K562 (cell line): ENCODE results near the gene OR56A4. TPM values are rescaled to one million over a fixed set of nuclear protein-coding genes. Genes with fewer than 3 reads are reported as not detected.

ENCODE experiments used
- ATAC-seq: fragments of 200-7000 bp; cut with Tn5 transposase; 3 replicates; pipeline ENCODE4 v1.9.1; 2020; ENCODE audit warnings: moderate library complexity
- BruUV-seq: library from RNA; stranded (reverse); fragments of 400-500 nt; replicated peaks from 2 replicates; lab custom pipeline; 2021; lab: Mats Ljungman, UMichigan
- CTCF ChIA-PET: fragments of 300-600 bp; formaldehyde crosslinking; extraction: SDS; loops from one replicate; lab custom pipeline; 2021; ENCODE audit warnings: low intra/inter-chr PET ratio; lab: Yijun Ruan, JAX
- POLR2A ChIA-PET: fragments of 300-600, 350-650 bp; sonication (Branson Sonifier 250); formaldehyde crosslinking; extraction: SDS; loops from one replicate; lab custom pipeline; 2021; ENCODE audit warnings: antibody characterized with exemption, inconsistent platforms; lab: Yijun Ruan, JAX
- DNase-seq, 4 experiments: peaks; one replicate each; pipeline versions ENCODE4 v3.0.0 to v3.0.0-alpha.2; 2011 to 2018; ENCODE audit warnings: low spot score in 3 of 4, mixed read lengths in 3 of 4; ENCODE audit errors: extremely low read depth in 1 of 4
- FAIRE-seq: peaks from 2 replicates; lab custom pipeline; 2011; peaks lifted over from hg19 to GRCh38; lab: Jason Lieb, UNC
- H2AFZ ChIP-seq: 2 replicates; pipeline ENCODE4 v1.6.0; 2011; ENCODE audit warnings: low read depth, low read length, control low read depth, inconsistent platforms
- H3K27ac ChIP-seq: fragments of 200-600 bp; 3 replicates; pipeline ENCODE4 v1.8.0; 2011; ENCODE audit warnings: low read depth, mild to moderate bottlenecking, control low read depth, inconsistent platforms, low read length, moderate library complexity, mixed read lengths; ENCODE audit errors: extremely low read depth
- H3K27me3 ChIP-seq, 2 experiments: fragments of 300-600 bp in 1 of 2; 2 replicates in 1 of 2; 3 replicates in 1 of 2; pipeline versions ENCODE4 v1.6.0 to v1.8.0; 2011; ENCODE audit warnings: inconsistent platforms in 2 of 2, low read length in 2 of 2, mild to moderate bottlenecking in 1 of 2, mixed read lengths in 1 of 2, moderate library complexity in 1 of 2; ENCODE audit not compliant: control insufficient read depth in 2 of 2, insufficient read depth in 2 of 2
- H3K36me3 ChIP-seq: fragments of 300-600 bp; 3 replicates; pipeline ENCODE4 v1.8.0; 2011; ENCODE audit warnings: mild to moderate bottlenecking, low read length, inconsistent platforms; ENCODE audit not compliant: control insufficient read depth, insufficient read depth
- H3K4me1 ChIP-seq, 2 experiments: fragments of 200-600 bp in 1 of 2; replicated peaks in 1 of 2; 2 replicates in 1 of 2; 3 replicates in 1 of 2; pipeline versions ENCODE4 v1.5.1 to v1.8.0; 2011; ENCODE audit warnings: inconsistent platforms in 2 of 2, low read length in 2 of 2, mild to moderate bottlenecking in 1 of 2, mixed read lengths in 1 of 2, moderate library complexity in 1 of 2; ENCODE audit not compliant: control insufficient read depth in 2 of 2, insufficient read depth in 2 of 2
- H3K4me2 ChIP-seq: 2 replicates; pipeline ENCODE4 v1.6.1; 2011; ENCODE audit warnings: low read length, control low read depth, inconsistent platforms, mixed read lengths; ENCODE audit not compliant: insufficient read depth
- H3K4me3 ChIP-seq: fragments of 200-600 bp; sonication (generic), shearing (Covaris generic); 2 replicates; pipeline ENCODE4 v1.5.1; 2016; ENCODE audit warnings: control low read depth, inconsistent platforms
- H3K79me2 ChIP-seq: fragments of 200-600 bp; 3 replicates; pipeline ENCODE4 v1.8.0; 2011; ENCODE audit warnings: low read length, inconsistent platforms; ENCODE audit not compliant: control insufficient read depth, insufficient read depth
- H3K9ac ChIP-seq, 2 experiments: 2 replicates each; pipeline versions ENCODE4 v1.6.0 to v1.6.1; 2011; ENCODE audit warnings: low read depth in 2 of 2, low read length in 2 of 2, control low read depth in 1 of 2, inconsistent platforms in 1 of 2, mild to moderate bottlenecking in 1 of 2, mixed read lengths in 1 of 2; ENCODE audit not compliant: insufficient read depth in 1 of 2
- H3K9me1 ChIP-seq: one replicate; pipeline ENCODE4 v1.6.0; 2011; ENCODE audit warnings: inconsistent platforms, mild to moderate bottlenecking, low read length, moderate library complexity; ENCODE audit not compliant: control insufficient read depth, insufficient read depth
- H3K9me3 ChIP-seq: replicated peaks from 2 replicates; pipeline ENCODE4 v1.5.1; 2011; ENCODE audit warnings: low read depth, low read length, inconsistent platforms; ENCODE audit not compliant: control insufficient read depth, insufficient read depth
- H4K20me1 ChIP-seq: replicated peaks from 2 replicates; pipeline ENCODE4 v1.6.1; 2011; ENCODE audit warnings: low read length, inconsistent platforms, mixed read lengths; ENCODE audit not compliant: control insufficient read depth, insufficient read depth
- CEBPZ ChIP-seq: fragments of 150-350 bp; IDR thresholded peaks from 2 replicates; pipeline ENCODE4 v1.6.1; 2014; ENCODE audit warnings: low read depth, mild to moderate bottlenecking, low read length, borderline replicate concordance
- E2F4 ChIP-seq: sonication (generic); formaldehyde crosslinking; IDR thresholded peaks from 2 replicates; pipeline ENCODE4 v1.8.0; 2022; ENCODE audit warnings: mild to moderate bottlenecking, low read depth, missing genetic modification reagents
- FUS ChIP-seq: fragments of 200-400 bp; formaldehyde crosslinking; optimal IDR thresholded peaks from 2 replicates; pipeline ENCODE3; 2017; ENCODE audit warnings: low read depth, low read length
- HNRNPLL ChIP-seq: fragments of 200-400 bp; formaldehyde crosslinking; IDR thresholded peaks from 2 replicates; pipeline ENCODE4 v1.6.1; 2017; ENCODE audit warnings: low read length, low read depth, mild to moderate bottlenecking; ENCODE audit not compliant: poor library complexity, severe bottlenecking
- TGIF2 ChIP-seq: sonication (generic); formaldehyde crosslinking; IDR thresholded peaks from 2 replicates; pipeline ENCODE4 v1.8.1; 2022; ENCODE audit warnings: mild to moderate bottlenecking, missing genetic modification reagents, moderate library complexity
- U2AF2 ChIP-seq: fragments of 200-400 bp; formaldehyde crosslinking; optimal IDR thresholded peaks from 2 replicates; pipeline ENCODE3; 2017; ENCODE audit warnings: low read depth, mild to moderate bottlenecking, low read length
- ZNF311 ChIP-seq: fragments of 250-450 bp; sonication (Bioruptor Pico); IDR thresholded peaks from 2 replicates; pipeline ENCODE4 v1.4.0; 2020; ENCODE audit warnings: mild to moderate bottlenecking, moderate library complexity
- ZNF609 ChIP-seq: sonication (generic); formaldehyde crosslinking; IDR thresholded peaks from 2 replicates; pipeline ENCODE4 v1.8.1; 2023; ENCODE audit warnings: missing genetic modification reagents, mild to moderate bottlenecking, borderline replicate concordance
- WGBS: fragments of 100-300 bp; shearing (Covaris generic); methylation state at CpG from one replicate; pipeline ENCODE4 v1.1.6; 2016; ENCODE audit warnings: low coverage, mixed read lengths; ENCODE audit not compliant: insufficient coverage; ENCODE audit errors: missing lambda C conversion rate; 5-methylcytosine and 5-hydroxymethylcytosine counted together
- in situ Hi-C: fragments of 300-500 bp; cut with MboI; formaldehyde crosslinking; loops from 4 replicates; pipeline ENCODE4 v1.15.0; 2018; ENCODE audit warnings: inconsistent platforms, mixed read lengths
- intact Hi-C: fragments of 100-400 bp; cut with micrococcal nuclease; formaldehyde crosslinking; loops from 2 replicates; pipeline ENCODE4 v1.14.2; 2022
- polyA plus RNA-seq, 8 experiments: library from polyadenylated mRNA; depleted of rRNA in 4 of 8; stranded (reverse) in 5 of 8; unstranded in 3 of 8; fragments of >200 nt; fragmentation: Nextera tagmentation in 2 of 8; fragmentation: Illumina TruSeq in 1 of 8; extraction: Ambion mirVana in 2 of 8; extraction: Trizol in 1 of 8; gene quantifications; 2 replicates each; pipeline versions ENCODE4 v1.2.1 to v1.2.3, GENCODE V29; 2011 to 2014; ENCODE audit warnings: inconsistent platforms in 1 of 8, missing spikeins in 1 of 8
- total RNA-seq, 7 experiments: library from RNA; depleted of rRNA in 6 of 7; stranded (reverse); fragments of >200 nt in 6 of 7; fragmentation: Illumina TruSeq in 2 of 7; extraction: Trizol in 2 of 7; gene quantifications; 2 replicates each; pipeline versions ENCODE4 v1.2.1 to v1.2.3, GENCODE V29; 2011 to 2021; ENCODE audit warnings: low replicate concordance in 1 of 7
- TF ChIP-seq, protein P1 (sequence below): fragments of 250-450 bp; sonication (Bioruptor Pico); IDR thresholded peaks from 2 replicates; pipeline ENCODE4 v1.8.0; 2022; ENCODE audit warnings: inconsistent platforms

The OR56A4 gene
- total and polyA plus RNA-seq, 9 of the 15 experiments (the other 6 are each of a cell fraction or from before 2014, with no cell fraction given) = not detected

DNA sequence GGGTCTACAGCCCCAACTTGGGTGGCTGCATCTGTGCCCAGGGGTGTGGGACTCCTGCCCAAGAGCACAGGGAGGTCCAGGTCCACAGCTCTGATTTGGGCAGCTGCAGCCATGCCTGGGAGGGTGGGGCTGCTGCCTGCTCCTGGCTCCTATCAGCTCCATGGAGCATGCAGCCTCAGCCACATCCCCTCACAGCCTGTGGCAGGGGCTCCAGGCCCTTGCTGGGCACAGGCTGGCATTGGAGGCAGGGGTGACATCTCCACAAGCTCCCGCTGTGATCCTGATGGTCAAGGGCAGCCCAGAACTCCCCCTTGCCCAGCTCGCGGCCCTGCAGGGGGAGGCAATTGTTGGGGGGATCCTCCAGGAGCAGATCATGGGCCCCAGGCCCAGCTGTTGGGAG, 6.3 kb upstream of the OR56A4 start:
- ChIA-PET POLR2A (no interaction called here), CTCF (no interaction called here)
- intact Hi-C loops = no loop called here
- no TSS peak for BruUV-seq
- no peaks in the 10 kb centered on the region for H3K79me2 ChIP-seq
- no peak overlapping the region for H3K9ac ChIP-seq
- no peaks in the 10 kb centered on the region for H4K20me1 ChIP-seq
- no peaks in the 10 kb centered on the region for H3K27me3 ChIP-seq
- H3K27ac ChIP-seq = no peak overlapping the region
- no peaks in the 10 kb centered on the region for H3K36me3 ChIP-seq
- no peak overlapping the region for H2AFZ ChIP-seq
- no peak overlapping the region for H3K4me2 ChIP-seq
- DNase-seq (no peak), ATAC-seq (no peak), FAIRE-seq (no peak)
- no peaks in the 10 kb centered on the region for H3K9me1 ChIP-seq
- in situ Hi-C loops = no loop called here
- 0% methylated on average over 2 of the region's 3 CpGs for WGBS
- no peaks in the 10 kb centered on the region; the same call in 1 of the 2 replicates for H3K9me3 ChIP-seq
- H3K4me1 ChIP-seq = no peaks in the 10 kb centered on the region
- no peak overlapping the region for H3K4me3 ChIP-seq
- TF ChIP-seq FUS (no peak), E2F4 (CRISPR knock-in tag) (no peak), TGIF2 (CRISPR knock-in tag) (no peak), ZNF311 (CRISPR knock-in tag) (no peak), HNRNPLL (no peak), ZNF609 (CRISPR knock-in tag) (no peak), U2AF2 (no peak), CEBPZ (no peak)
- TF ChIP-seq, protein P1, sequence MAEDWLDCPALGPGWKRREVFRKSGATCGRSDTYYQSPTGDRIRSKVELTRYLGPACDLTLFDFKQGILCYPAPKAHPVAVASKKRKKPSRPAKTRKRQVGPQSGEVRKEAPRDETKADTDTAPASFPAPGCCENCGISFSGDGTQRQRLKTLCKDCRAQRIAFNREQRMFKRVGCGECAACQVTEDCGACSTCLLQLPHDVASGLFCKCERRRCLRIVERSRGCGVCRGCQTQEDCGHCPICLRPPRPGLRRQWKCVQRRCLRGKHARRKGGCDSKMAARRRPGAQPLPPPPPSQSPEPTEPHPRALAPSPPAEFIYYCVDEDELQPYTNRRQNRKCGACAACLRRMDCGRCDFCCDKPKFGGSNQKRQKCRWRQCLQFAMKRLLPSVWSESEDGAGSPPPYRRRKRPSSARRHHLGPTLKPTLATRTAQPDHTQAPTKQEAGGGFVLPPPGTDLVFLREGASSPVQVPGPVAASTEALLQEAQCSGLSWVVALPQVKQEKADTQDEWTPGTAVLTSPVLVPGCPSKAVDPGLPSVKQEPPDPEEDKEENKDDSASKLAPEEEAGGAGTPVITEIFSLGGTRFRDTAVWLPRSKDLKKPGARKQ (CRISPR knock-in tag) = no peak
